Measurements from ENCODE around the gene PDGFB. TPM values are rescaled to one million over a fixed set of nuclear protein-coding genes. Genes with fewer than 3 reads are reported as not detected.

PDGFB gene
- total and polyA plus RNA-seq, 9 of the 15 experiments (the other 6 are each of a cell fraction or from before 2014, with no cell fraction given) = 0.07 to 4.0 (median 0.48) TPM; not detected in 1

DNA sequence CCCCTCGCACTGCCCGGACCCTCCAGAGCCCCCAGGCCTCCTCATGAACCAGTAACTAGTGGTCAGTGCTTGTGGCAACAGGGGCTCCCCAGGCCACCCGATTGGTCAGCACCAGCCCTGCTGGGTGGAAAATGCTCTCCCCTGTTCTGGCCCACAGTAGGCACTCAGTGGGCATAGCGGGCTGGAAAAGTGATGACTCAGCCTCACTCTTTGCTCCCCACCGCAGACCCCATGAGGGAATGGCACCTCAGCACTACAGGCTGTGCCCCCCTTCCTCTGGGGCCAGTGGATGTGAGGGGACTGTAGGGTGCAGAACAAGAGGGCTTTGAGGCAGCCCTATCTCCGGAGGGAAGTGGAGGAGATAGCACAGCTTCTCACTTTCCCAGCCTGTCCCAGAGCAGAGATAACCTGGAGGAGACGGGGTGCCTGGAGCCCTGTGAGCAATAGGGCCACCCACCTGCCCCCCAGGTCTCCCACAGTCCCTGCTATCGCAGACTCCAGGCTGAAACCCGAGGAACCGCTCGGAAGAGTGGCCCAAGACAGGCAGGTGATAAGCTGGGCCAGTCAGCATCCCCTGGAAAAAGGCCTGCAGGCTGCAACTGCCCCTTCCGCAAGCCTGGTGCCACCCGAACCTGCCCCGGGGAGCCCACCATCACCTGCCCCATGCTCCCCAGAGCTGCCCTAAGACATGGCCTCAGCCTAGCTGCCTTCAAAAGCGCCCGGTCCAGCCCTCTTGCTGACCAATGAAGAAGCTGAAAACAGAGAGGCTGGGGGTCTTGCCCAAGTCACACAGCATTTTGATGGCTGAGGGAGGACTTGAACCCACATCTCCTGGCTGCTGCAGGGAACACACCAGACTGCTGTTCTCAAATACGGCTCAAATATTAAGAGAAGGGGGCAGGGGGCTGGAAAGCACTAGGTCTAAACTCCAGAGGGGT is 29.4 kb upstream of the PDGFB start (continued):
- TF ChIP-seq HMG20B (CRISPR knock-in tag; IDR thresholded peaks at IDR 0.05) (no peak), NR4A1 (CRISPR knock-in tag; IDR thresholded peaks at IDR 0.05) (no peak), NR4A1 (tag; IDR thresholded peaks at IDR 0.05) (no peak), HDAC3 (IDR thresholded peaks at IDR 0.05; ENCODE audit: borderline replicate concordance, partially characterized antibody) (no peak), GTF2E2 (tag; IDR thresholded peaks at IDR 0.05) (no peak), KDM5B (IDR thresholded peaks at IDR 0.05; ENCODE audit: insufficient replicate concordance, low read depth, low read length) (no peak), BRD9 (IDR thresholded peaks at IDR 0.05; ENCODE audit: low read depth, partially characterized antibody) (peak; percentile 68), KDM1A (IDR thresholded peaks at IDR 0.05) (peak; percentile 82 to 89), ATF7 (IDR thresholded peaks at IDR 0.05) (no peak), BRCA1 (IDR thresholded peaks at IDR 0.05) (no peak), BRCA1 (CRISPR knock-in tag; IDR thresholded peaks at IDR 0.05) (no peak), CTBP1 (IDR thresholded peaks at IDR 0.05; ENCODE audit: borderline replicate concordance) (peak; percentile 13; the same call in 1 of the 2 replicates), TCFL5 (CRISPR knock-in tag; conservative IDR thresholded peaks at IDR 0.05) (no peak), SMARCA4 (IDR thresholded peaks at IDR 0.05) (peak; percentile 37), GABPB1 (CRISPR knock-in tag; IDR thresholded peaks at IDR 0.05) (no peak)
- TF ChIP-seq, protein P1, sequence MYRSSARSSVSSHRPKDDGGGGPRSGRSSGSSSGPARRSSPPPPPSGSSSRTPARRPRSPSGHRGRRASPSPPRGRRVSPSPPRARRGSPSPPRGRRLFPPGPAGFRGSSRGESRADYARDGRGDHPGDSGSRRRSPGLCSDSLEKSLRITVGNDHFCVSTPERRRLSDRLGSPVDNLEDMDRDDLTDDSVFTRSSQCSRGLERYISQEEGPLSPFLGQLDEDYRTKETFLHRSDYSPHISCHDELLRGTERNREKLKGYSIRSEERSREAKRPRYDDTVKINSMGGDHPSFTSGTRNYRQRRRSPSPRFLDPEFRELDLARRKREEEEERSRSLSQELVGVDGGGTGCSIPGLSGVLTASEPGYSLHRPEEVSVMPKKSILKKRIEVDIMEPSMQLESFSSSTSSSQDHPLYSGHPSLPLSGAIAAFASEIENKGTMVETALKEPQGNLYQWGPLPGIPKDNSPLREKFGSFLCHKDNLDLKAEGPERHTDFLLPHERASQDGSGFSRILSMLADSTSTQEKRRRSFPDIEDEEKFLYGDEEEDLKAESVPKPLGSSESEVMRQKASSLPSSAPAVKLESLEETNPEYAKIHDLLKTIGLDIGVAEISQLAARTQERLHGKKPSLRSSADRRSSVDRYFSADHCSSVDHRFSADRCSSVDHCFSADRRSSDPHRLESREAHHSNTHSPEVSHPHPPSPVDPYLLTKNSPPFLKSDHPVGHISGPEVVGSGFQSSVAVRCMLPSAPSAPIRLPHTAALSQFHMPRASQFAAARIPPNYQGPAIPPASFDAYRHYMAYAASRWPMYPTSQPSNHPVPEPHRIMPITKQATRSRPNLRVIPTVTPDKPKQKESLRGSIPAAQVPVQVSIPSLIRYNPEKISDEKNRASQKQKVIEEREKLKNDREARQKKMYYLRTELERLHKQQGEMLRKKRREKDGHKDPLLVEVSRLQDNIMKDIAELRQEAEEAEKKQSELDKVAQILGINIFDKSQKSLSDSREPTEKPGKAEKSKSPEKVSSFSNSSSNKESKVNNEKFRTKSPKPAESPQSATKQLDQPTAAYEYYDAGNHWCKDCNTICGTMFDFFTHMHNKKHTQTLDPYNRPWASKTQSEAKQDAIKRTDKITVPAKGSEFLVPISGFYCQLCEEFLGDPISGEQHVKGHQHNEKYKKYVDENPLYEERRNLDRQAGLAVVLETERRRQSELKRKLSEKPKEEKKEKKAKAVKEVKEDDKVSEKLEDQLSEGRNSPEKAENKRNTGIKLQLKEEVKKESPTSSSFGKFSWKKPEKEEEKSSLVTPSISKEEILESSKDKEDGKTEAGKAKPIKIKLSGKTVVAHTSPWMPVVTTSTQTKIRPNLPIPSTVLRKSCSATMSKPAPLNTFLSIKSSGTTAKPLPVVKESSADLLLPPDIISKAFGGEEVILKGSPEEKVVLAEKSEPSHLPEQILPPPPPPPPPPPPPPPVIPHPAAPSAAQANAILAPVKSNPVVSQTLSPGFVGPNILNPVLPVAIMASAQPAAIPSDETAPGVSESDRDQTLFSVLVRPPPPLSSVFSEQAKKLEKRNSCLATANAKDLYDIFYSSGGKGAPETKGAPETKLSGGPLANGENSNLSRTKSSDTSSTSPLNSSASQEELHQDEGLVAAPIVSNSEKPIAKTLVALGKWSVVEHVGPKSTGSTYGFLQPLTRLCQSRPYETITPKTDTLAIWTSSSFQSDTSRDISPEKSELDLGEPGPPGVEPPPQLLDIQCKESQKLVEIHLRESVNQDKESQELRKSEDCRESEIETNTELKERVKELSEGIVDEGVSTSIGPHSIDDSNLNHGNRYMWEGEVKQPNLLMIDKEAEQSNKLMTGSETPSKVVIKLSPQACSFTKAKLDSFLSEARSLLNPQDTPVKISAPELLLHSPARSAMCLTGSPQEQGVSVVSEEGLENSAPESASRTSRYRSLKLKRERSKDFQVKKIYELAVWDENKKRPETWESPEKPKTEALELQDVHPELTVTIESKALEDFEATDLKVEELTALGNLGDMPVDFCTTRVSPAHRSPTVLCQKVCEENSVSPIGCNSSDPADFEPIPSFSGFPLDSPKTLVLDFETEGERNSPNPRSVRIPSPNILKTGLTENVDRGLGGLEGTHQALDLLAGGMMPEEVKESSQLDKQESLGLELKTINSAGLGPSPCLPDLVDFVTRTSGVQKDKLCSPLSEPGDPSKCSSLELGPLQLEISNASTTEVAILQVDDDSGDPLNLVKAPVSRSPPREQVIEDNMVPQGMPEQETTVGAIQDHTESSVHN (IDR thresholded peaks at IDR 0.05; ENCODE audit: borderline replicate concordance in 1 of 2, low read depth in 1 of 2) = no peak
- TF ChIP-seq, protein P2, sequence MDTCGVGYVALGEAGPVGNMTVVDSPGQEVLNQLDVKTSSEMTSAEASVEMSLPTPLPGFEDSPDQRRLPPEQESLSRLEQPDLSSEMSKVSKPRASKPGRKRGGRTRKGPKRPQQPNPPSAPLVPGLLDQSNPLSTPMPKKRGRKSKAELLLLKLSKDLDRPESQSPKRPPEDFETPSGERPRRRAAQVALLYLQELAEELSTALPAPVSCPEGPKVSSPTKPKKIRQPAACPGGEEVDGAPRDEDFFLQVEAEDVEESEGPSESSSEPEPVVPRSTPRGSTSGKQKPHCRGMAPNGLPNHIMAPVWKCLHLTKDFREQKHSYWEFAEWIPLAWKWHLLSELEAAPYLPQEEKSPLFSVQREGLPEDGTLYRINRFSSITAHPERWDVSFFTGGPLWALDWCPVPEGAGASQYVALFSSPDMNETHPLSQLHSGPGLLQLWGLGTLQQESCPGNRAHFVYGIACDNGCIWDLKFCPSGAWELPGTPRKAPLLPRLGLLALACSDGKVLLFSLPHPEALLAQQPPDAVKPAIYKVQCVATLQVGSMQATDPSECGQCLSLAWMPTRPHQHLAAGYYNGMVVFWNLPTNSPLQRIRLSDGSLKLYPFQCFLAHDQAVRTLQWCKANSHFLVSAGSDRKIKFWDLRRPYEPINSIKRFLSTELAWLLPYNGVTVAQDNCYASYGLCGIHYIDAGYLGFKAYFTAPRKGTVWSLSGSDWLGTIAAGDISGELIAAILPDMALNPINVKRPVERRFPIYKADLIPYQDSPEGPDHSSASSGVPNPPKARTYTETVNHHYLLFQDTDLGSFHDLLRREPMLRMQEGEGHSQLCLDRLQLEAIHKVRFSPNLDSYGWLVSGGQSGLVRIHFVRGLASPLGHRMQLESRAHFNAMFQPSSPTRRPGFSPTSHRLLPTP (IDR thresholded peaks at IDR 0.05; ENCODE audit: borderline replicate concordance, extremely low read depth, insufficient read length) = no peak

Data from K562 (cell line).